K562 (cell line): Measurements from ENCODE around the gene SERPINB2. TPM values are rescaled to one million over a fixed set of nuclear protein-coding genes. Genes with fewer than 3 reads are reported as not detected.

Experiments used
- ATAC-seq: fragments of 200-7000 bp; cut with Tn5 transposase; 3 replicates; pipeline ENCODE4 v1.9.1; 2020; ENCODE audit warnings: moderate library complexity
- BruUV-seq: library from RNA; stranded (reverse); fragments of 400-500 nt; replicated peaks from 2 replicates; lab custom pipeline; 2021; lab: Mats Ljungman, UMichigan
- CTCF ChIA-PET: fragments of 300-600 bp; formaldehyde crosslinking; extraction: SDS; loops from one replicate; lab custom pipeline; 2021; ENCODE audit warnings: low intra/inter-chr PET ratio; lab: Yijun Ruan, JAX
- POLR2A ChIA-PET: fragments of 300-600, 350-650 bp; sonication (Branson Sonifier 250); formaldehyde crosslinking; extraction: SDS; loops from one replicate; lab custom pipeline; 2021; ENCODE audit warnings: antibody characterized with exemption, inconsistent platforms; lab: Yijun Ruan, JAX
- DNase-seq, 4 experiments: peaks; one replicate each; pipeline versions ENCODE4 v3.0.0 to v3.0.0-alpha.2; 2011 to 2018; ENCODE audit warnings: low spot score in 3 of 4, mixed read lengths in 3 of 4; ENCODE audit errors: extremely low read depth in 1 of 4
- FAIRE-seq: peaks from 2 replicates; lab custom pipeline; 2011; peaks lifted over from hg19 to GRCh38; lab: Jason Lieb, UNC
- H2AFZ ChIP-seq: 2 replicates; pipeline ENCODE4 v1.6.0; 2011; ENCODE audit warnings: low read depth, low read length, control low read depth, inconsistent platforms
- H3K27ac ChIP-seq: fragments of 200-600 bp; 3 replicates; pipeline ENCODE4 v1.8.0; 2011; ENCODE audit warnings: low read depth, mild to moderate bottlenecking, control low read depth, inconsistent platforms, low read length, moderate library complexity, mixed read lengths; ENCODE audit errors: extremely low read depth
- H3K27me3 ChIP-seq, 2 experiments: fragments of 300-600 bp in 1 of 2; 2 replicates in 1 of 2; 3 replicates in 1 of 2; pipeline versions ENCODE4 v1.6.0 to v1.8.0; 2011; ENCODE audit warnings: inconsistent platforms in 2 of 2, low read length in 2 of 2, mild to moderate bottlenecking in 1 of 2, mixed read lengths in 1 of 2, moderate library complexity in 1 of 2; ENCODE audit not compliant: control insufficient read depth in 2 of 2, insufficient read depth in 2 of 2
- H3K36me3 ChIP-seq: fragments of 300-600 bp; 3 replicates; pipeline ENCODE4 v1.8.0; 2011; ENCODE audit warnings: mild to moderate bottlenecking, low read length, inconsistent platforms; ENCODE audit not compliant: control insufficient read depth, insufficient read depth
- H3K4me1 ChIP-seq, 2 experiments: fragments of 200-600 bp in 1 of 2; replicated peaks in 1 of 2; 2 replicates in 1 of 2; 3 replicates in 1 of 2; pipeline versions ENCODE4 v1.5.1 to v1.8.0; 2011; ENCODE audit warnings: inconsistent platforms in 2 of 2, low read length in 2 of 2, mild to moderate bottlenecking in 1 of 2, mixed read lengths in 1 of 2, moderate library complexity in 1 of 2; ENCODE audit not compliant: control insufficient read depth in 2 of 2, insufficient read depth in 2 of 2
- H3K4me2 ChIP-seq: 2 replicates; pipeline ENCODE4 v1.6.1; 2011; ENCODE audit warnings: low read length, control low read depth, inconsistent platforms, mixed read lengths; ENCODE audit not compliant: insufficient read depth
- H3K4me3 ChIP-seq: fragments of 200-600 bp; sonication (generic), shearing (Covaris generic); 2 replicates; pipeline ENCODE4 v1.5.1; 2016; ENCODE audit warnings: control low read depth, inconsistent platforms
- H3K79me2 ChIP-seq: fragments of 200-600 bp; 3 replicates; pipeline ENCODE4 v1.8.0; 2011; ENCODE audit warnings: low read length, inconsistent platforms; ENCODE audit not compliant: control insufficient read depth, insufficient read depth
- H3K9ac ChIP-seq, 2 experiments: 2 replicates each; pipeline versions ENCODE4 v1.6.0 to v1.6.1; 2011; ENCODE audit warnings: low read depth in 2 of 2, low read length in 2 of 2, control low read depth in 1 of 2, inconsistent platforms in 1 of 2, mild to moderate bottlenecking in 1 of 2, mixed read lengths in 1 of 2; ENCODE audit not compliant: insufficient read depth in 1 of 2
- H3K9me1 ChIP-seq: one replicate; pipeline ENCODE4 v1.6.0; 2011; ENCODE audit warnings: inconsistent platforms, mild to moderate bottlenecking, low read length, moderate library complexity; ENCODE audit not compliant: control insufficient read depth, insufficient read depth
- H3K9me3 ChIP-seq: replicated peaks from 2 replicates; pipeline ENCODE4 v1.5.1; 2011; ENCODE audit warnings: low read depth, low read length, inconsistent platforms; ENCODE audit not compliant: control insufficient read depth, insufficient read depth
- H4K20me1 ChIP-seq: replicated peaks from 2 replicates; pipeline ENCODE4 v1.6.1; 2011; ENCODE audit warnings: low read length, inconsistent platforms, mixed read lengths; ENCODE audit not compliant: control insufficient read depth, insufficient read depth
- ARHGAP35 ChIP-seq: fragments of 450-650 bp; IDR thresholded peaks from 2 replicates; pipeline ENCODE4 v1.6.1; 2018; ENCODE audit not compliant: partially characterized antibody
- ASH1L ChIP-seq: fragments of 450-650 bp; IDR thresholded peaks from 2 replicates; pipeline ENCODE4 v1.6.1; 2018; ENCODE audit warnings: borderline replicate concordance, mild to moderate bottlenecking, low read depth; ENCODE audit not compliant: partially characterized antibody
- ATF2 ChIP-seq: sonication (generic); formaldehyde crosslinking; IDR thresholded peaks from 2 replicates; pipeline ENCODE4 v1.8.1; 2022; ENCODE audit warnings: missing genetic modification reagents
- BRCA1 ChIP-seq, 2 experiments: fragments of 450-650 bp in 1 of 2; sonication (generic) in 1 of 2; formaldehyde crosslinking in 1 of 2; IDR thresholded peaks; 2 replicates each; pipeline versions ENCODE4 v1.5.0 to v1.6.1; 2017 to 2020; ENCODE audit warnings: mild to moderate bottlenecking in 1 of 2, missing genetic modification reagents in 1 of 2
- CBFB ChIP-seq: sonication (generic); formaldehyde crosslinking; IDR thresholded peaks from 2 replicates; pipeline ENCODE4 v1.4.0; 2020; ENCODE audit warnings: mild to moderate bottlenecking, missing genetic modification reagents
- HEY1 ChIP-seq: fragments of 250-450 bp; sonication (Bioruptor Pico); IDR thresholded peaks from 2 replicates; pipeline ENCODE4 v1.5.0; 2020; ENCODE audit warnings: mild to moderate bottlenecking, moderate library complexity, borderline replicate concordance
- HMBOX1 ChIP-seq: sonication (generic); IDR thresholded peaks from 2 replicates; pipeline ENCODE4 v1.6.1; 2016
- KLF6 ChIP-seq: fragments of 250-450 bp; sonication (Bioruptor Pico); IDR thresholded peaks from 2 replicates; pipeline ENCODE4 v1.4.0; 2020; ENCODE audit warnings: mild to moderate bottlenecking, moderate library complexity, borderline replicate concordance
- NFATC3 ChIP-seq: fragments of 450-650 bp; IDR thresholded peaks from 2 replicates; pipeline ENCODE4 v1.6.1; 2017; ENCODE audit warnings: mild to moderate bottlenecking
- NR1H2 ChIP-seq: sonication (generic); formaldehyde crosslinking; IDR thresholded peaks from 2 replicates; pipeline ENCODE4 v1.4.0; 2020; ENCODE audit warnings: mild to moderate bottlenecking, missing genetic modification reagents
- NRF1 ChIP-seq, 2 experiments: fragments of 450-650 bp; IDR thresholded peaks in 1 of 2; conservative IDR thresholded peaks in 1 of 2; 2 replicates each; pipeline ENCODE4 v1.6.1; 2014; ENCODE audit warnings: mild to moderate bottlenecking in 2 of 2
- NUFIP1 ChIP-seq: fragments of 450-650 bp; IDR thresholded peaks from 2 replicates; pipeline ENCODE4 v1.6.1; 2018; ENCODE audit not compliant: partially characterized antibody
- RBM39 ChIP-seq: fragments of 200-400 bp; formaldehyde crosslinking; optimal IDR thresholded peaks from 2 replicates; pipeline ENCODE3; 2018; ENCODE audit warnings: low read depth, low read length
- SUPT5H ChIP-seq: fragments of 450-650 bp; IDR thresholded peaks from 2 replicates; pipeline ENCODE4 v1.6.1; 2016
- ZKSCAN8 ChIP-seq: fragments of 200-800 bp; sonication (Bioruptor generic); IDR thresholded peaks from 2 replicates; pipeline ENCODE4 v1.6.1; 2016; ENCODE audit warnings: missing genetic modification characterization, missing compliant biosample characterization
- WGBS: fragments of 100-300 bp; shearing (Covaris generic); methylation state at CpG from one replicate; pipeline ENCODE4 v1.1.6; 2016; ENCODE audit warnings: low coverage, mixed read lengths; ENCODE audit not compliant: insufficient coverage; ENCODE audit errors: missing lambda C conversion rate; 5-methylcytosine and 5-hydroxymethylcytosine counted together
- in situ Hi-C: fragments of 300-500 bp; cut with MboI; formaldehyde crosslinking; loops from 4 replicates; pipeline ENCODE4 v1.15.0; 2018; ENCODE audit warnings: inconsistent platforms, mixed read lengths
- intact Hi-C: fragments of 100-400 bp; cut with micrococcal nuclease; formaldehyde crosslinking; loops from 2 replicates; pipeline ENCODE4 v1.14.2; 2022
- polyA plus RNA-seq, 8 experiments: library from polyadenylated mRNA; depleted of rRNA in 4 of 8; stranded (reverse) in 5 of 8; unstranded in 3 of 8; fragments of >200 nt; fragmentation: Nextera tagmentation in 2 of 8; fragmentation: Illumina TruSeq in 1 of 8; extraction: Ambion mirVana in 2 of 8; extraction: Trizol in 1 of 8; gene quantifications; 2 replicates each; pipeline versions ENCODE4 v1.2.1 to v1.2.3, GENCODE V29; 2011 to 2014; ENCODE audit warnings: inconsistent platforms in 1 of 8, missing spikeins in 1 of 8
- total RNA-seq, 7 experiments: library from RNA; depleted of rRNA in 6 of 7; stranded (reverse); fragments of >200 nt in 6 of 7; fragmentation: Illumina TruSeq in 2 of 7; extraction: Trizol in 2 of 7; gene quantifications; 2 replicates each; pipeline versions ENCODE4 v1.2.1 to v1.2.3, GENCODE V29; 2011 to 2021; ENCODE audit warnings: low replicate concordance in 1 of 7
- TF ChIP-seq, protein P1 (sequence below): fragments of 250-450 bp; sonication (Bioruptor Pico); IDR thresholded peaks from 2 replicates; pipeline ENCODE4 v1.9.0; 2021; ENCODE audit warnings: mild to moderate bottlenecking
- TF ChIP-seq, protein P2 (sequence below): fragments of 250-450 bp; sonication (Bioruptor Pico); IDR thresholded peaks from 2 replicates; pipeline ENCODE4 v1.4.0; 2020; ENCODE audit warnings: mild to moderate bottlenecking, moderate library complexity

SERPINB2 gene
- total and polyA plus RNA-seq, 9 of the 15 experiments (the other 6 are each of a cell fraction or from before 2014, with no cell fraction given) = 0.03 to 0.13 (median 0.09) TPM; not detected in 5

DNA sequence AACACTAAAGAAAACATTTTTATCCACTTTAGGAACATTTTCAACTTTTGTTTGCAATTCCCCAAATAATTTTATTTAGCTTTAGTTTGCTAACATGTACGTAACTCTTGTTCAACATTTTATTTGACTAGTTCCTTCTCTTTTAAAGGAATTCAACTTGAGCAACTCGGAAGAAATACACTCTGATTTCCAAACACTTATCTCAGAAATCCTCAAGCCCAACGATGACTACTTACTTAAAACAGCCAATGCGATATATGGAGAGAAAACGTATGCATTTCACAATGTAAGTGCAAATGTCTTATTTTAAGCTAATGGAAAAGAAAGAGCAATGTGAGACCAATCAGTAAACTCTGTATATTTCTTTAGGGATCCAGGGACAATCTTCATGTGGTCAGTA lies 30.3 kb downstream of the SERPINB2 start (continued):
- TF ChIP-seq NUFIP1 (no peak), ATF2 (CRISPR knock-in tag) (no peak), ARHGAP35 (no peak), NFATC3 (no peak)
- TF ChIP-seq, protein P1, sequence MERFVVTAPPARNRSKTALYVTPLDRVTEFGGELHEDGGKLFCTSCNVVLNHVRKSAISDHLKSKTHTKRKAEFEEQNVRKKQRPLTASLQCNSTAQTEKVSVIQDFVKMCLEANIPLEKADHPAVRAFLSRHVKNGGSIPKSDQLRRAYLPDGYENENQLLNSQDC (CRISPR knock-in tag) = no peak
- TF ChIP-seq, all 486 proteins: peak for 0

DNA sequence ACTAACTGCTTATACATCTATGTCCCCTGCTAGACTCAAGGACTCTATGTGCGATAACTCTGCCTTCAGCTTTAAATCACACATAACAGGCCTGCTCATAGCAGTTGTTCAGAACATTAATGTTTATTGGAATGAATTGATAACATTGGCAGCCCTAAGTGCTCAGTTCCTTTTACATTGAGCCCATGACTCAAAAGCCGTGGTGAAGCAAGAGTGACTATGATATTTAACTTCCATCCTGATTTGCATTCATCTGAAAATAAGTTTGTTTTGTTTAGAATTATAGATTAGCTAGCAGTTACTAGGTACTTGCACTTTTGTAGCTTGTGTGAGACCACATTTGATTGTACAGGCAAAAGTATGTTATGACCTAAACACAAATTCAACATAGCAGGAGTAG lies 34.5 kb downstream of the SERPINB2 start:
- Histone ChIP-seq H3K4me2 (no peak overlapping the region), H3K4me1 (no peaks in the 10 kb centered on the region), H4K20me1 (no peaks in the 10 kb centered on the region), H3K9me3 (no peaks in the 10 kb centered on the region), H2AFZ (no peak overlapping the region), H3K9ac (no peak overlapping the region), H3K9me1 (no peaks in the 10 kb centered on the region), H3K36me3 (no peaks in the 10 kb centered on the region), H3K4me3 (no peak overlapping the region), H3K27ac (no peak overlapping the region), H3K27me3 (no peaks in the 10 kb centered on the region), H3K79me2 (no peaks in the 10 kb centered on the region)
- ChIA-PET CTCF (no interaction called here), POLR2A (no interaction called here)
- in situ Hi-C loops = no loop called here
- intact Hi-C loops = no loop called here
- BruUV-seq = no TSS peak
- ATAC-seq (no peak), DNase-seq (no peak), FAIRE-seq (no peak)
- WGBS = 0% methylated on average over 2 of the region's 2 CpGs
- TF ChIP-seq ASH1L (no peak), KLF6 (CRISPR knock-in tag) (no peak), SUPT5H (no peak), BRCA1 (IDR thresholded peaks at IDR 0.05) (no peak), BRCA1 (CRISPR knock-in tag; IDR thresholded peaks at IDR 0.05) (no peak), HEY1 (no peak), NR1H2 (CRISPR knock-in tag) (no peak), NRF1 (conservative IDR thresholded peaks at IDR 0.05 in 1 of 2, IDR thresholded peaks at IDR 0.05 in 1 of 2) (no peak), RBM39 (no peak), ZKSCAN8 (CRISPR knock-in tag) (no peak), CBFB (no peak), HMBOX1 (no peak)
- TF ChIP-seq, protein P2, sequence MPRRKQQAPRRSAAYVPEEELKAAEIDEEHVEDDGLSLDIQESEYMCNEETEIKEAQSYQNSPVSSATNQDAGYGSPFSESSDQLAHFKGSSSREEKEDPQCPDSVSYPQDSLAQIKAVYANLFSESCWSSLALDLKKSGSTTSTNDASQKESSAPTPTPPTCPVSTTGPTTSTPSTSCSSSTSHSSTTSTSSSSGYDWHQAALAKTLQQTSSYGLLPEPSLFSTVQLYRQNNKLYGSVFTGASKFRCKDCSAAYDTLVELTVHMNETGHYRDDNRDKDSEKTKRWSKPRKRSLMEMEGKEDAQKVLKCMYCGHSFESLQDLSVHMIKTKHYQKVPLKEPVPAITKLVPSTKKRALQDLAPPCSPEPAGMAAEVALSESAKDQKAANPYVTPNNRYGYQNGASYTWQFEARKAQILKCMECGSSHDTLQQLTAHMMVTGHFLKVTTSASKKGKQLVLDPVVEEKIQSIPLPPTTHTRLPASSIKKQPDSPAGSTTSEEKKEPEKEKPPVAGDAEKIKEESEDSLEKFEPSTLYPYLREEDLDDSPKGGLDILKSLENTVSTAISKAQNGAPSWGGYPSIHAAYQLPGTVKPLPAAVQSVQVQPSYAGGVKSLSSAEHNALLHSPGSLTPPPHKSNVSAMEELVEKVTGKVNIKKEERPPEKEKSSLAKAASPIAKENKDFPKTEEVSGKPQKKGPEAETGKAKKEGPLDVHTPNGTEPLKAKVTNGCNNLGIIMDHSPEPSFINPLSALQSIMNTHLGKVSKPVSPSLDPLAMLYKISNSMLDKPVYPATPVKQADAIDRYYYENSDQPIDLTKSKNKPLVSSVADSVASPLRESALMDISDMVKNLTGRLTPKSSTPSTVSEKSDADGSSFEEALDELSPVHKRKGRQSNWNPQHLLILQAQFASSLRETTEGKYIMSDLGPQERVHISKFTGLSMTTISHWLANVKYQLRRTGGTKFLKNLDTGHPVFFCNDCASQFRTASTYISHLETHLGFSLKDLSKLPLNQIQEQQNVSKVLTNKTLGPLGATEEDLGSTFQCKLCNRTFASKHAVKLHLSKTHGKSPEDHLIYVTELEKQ (CRISPR knock-in tag) = no peak
